Small intestine (tissue), 7 donors: ENCODE data around the gene STC2. TPM values are rescaled to one million over a fixed set of nuclear protein-coding genes. Genes with fewer than 3 reads are reported as not detected.

Experiments used
- DNase-seq, 2 donors: peaks; one replicate each; pipeline versions ENCODE4 v3.0.0 to v3.0.0-alpha.2; 2013
- FAIRE-seq: peaks from 2 replicates; lab custom pipeline; 2012; peaks lifted over from hg19 to GRCh38; lab: Jason Lieb, UNC
- H3K27ac ChIP-seq, 3 donors: one replicate each; pipeline ENCODE4 v1.5.1; 2013; ENCODE audit warnings: low read length in 2 of 3, mild to moderate bottlenecking in 2 of 3, control low read depth in 1 of 3, inconsistent platforms in 1 of 3, low read depth in 1 of 3, moderate library complexity in 1 of 3
- H3K27me3 ChIP-seq, 3 donors: one replicate each; pipeline ENCODE4 v1.6.1; 2013; ENCODE audit warnings: low read length in 3 of 3, inconsistent platforms in 1 of 3; ENCODE audit not compliant: control insufficient read depth in 3 of 3, insufficient read depth in 3 of 3
- H3K36me3 ChIP-seq, 3 donors: one replicate each; pipeline ENCODE4 v1.6.1; 2013; ENCODE audit warnings: low read length in 3 of 3, inconsistent platforms in 1 of 3, low read depth in 1 of 3, mild to moderate bottlenecking in 1 of 3, moderate library complexity in 1 of 3; ENCODE audit not compliant: control insufficient read depth in 3 of 3, insufficient read depth in 2 of 3
- H3K4me1 ChIP-seq, 3 donors: one replicate each; pipeline ENCODE4 v1.6.1; 2013; ENCODE audit warnings: low read length in 2 of 3, inconsistent platforms in 1 of 3, low read depth in 1 of 3, mild to moderate bottlenecking in 1 of 3, moderate library complexity in 1 of 3; ENCODE audit not compliant: control insufficient read depth in 3 of 3, insufficient read depth in 2 of 3
- H3K4me3 ChIP-seq, 3 donors: one replicate each; pipeline ENCODE4 v1.5.1; 2013; ENCODE audit warnings: low read length in 3 of 3, control low read depth in 1 of 3, inconsistent platforms in 1 of 3, low read depth in 1 of 3, mild to moderate bottlenecking in 1 of 3, moderate library complexity in 1 of 3
- H3K9me3 ChIP-seq, 2 donors: one replicate each; pipeline ENCODE4 v1.6.1; 2013; ENCODE audit warnings: low read depth in 1 of 2, low read length in 1 of 2; ENCODE audit not compliant: control insufficient read depth in 2 of 2, insufficient read depth in 1 of 2
- WGBS, 3 donors: extraction: QIAGEN DNeasy Blood & Tissue Kit; methylation state at CpG; one replicate each; pipeline ENCODE4 v1.1.7; 2013; 5-methylcytosine and 5-hydroxymethylcytosine counted together
- polyA plus RNA-seq, 4 donors: library from polyadenylated mRNA; stranded (reverse) in 3 of 4; unstranded in 1 of 4; fragments of 200-250 nt in 3 of 4; fragments of 120-200 nt in 1 of 4; gene quantifications; one replicate each; pipeline versions ENCODE4 v1.2.1 to v1.2.3, GENCODE V29; 2013
- donor health status: healthy with polysubstance abuse.
- donor health status: control.
- donor health status: control.
- donor health status: Bipolar disorder and iron deficiency.
- donor health status: healthy.

Gene STC2
- polyA plus RNA-seq, 4 donors: 0.65 to 12.1 (median 1.4) TPM; not detected in 1

DNA sequence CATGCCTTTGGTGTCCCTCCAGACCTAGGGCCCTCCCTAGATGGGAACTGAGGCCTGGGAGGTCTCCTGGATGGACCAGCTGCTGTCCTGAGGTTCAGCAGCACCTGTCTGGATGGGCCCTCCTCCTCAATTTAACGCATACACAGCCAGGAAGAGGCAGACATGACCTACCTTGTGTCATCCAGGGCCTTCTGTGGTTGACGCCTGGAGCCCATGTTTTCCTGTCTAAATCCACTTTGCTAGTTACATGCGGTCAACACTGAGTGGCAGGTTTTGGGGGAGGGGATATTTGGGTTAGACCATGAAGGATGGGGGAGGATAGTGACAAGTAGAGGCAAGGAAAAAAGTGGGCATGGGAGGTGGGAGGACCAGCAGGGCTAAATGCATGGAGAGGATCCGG, 3.1 kb upstream of the STC2 start:
- no peaks in the 10 kb centered on the region for H3K36me3 ChIP-seq
- H3K9me3 ChIP-seq: peaks cover 0 to 4% of the 10 kb centered on the region in 2 donors
- no peak for FAIRE-seq
- H3K27ac ChIP-seq: no peak overlapping the region
- no peak overlapping the region for H3K4me3 ChIP-seq
- DNase-seq: no peak
- peaks cover 26 to 56% (median 26%) of the 10 kb centered on the region in 3 donors for H3K27me3 ChIP-seq
- 83 to 91% (median 85%) methylated on average over 4 of the region's 4 CpGs for WGBS, 3 donors
- H3K4me1 ChIP-seq: no peaks in the 10 kb centered on the region

DNA sequence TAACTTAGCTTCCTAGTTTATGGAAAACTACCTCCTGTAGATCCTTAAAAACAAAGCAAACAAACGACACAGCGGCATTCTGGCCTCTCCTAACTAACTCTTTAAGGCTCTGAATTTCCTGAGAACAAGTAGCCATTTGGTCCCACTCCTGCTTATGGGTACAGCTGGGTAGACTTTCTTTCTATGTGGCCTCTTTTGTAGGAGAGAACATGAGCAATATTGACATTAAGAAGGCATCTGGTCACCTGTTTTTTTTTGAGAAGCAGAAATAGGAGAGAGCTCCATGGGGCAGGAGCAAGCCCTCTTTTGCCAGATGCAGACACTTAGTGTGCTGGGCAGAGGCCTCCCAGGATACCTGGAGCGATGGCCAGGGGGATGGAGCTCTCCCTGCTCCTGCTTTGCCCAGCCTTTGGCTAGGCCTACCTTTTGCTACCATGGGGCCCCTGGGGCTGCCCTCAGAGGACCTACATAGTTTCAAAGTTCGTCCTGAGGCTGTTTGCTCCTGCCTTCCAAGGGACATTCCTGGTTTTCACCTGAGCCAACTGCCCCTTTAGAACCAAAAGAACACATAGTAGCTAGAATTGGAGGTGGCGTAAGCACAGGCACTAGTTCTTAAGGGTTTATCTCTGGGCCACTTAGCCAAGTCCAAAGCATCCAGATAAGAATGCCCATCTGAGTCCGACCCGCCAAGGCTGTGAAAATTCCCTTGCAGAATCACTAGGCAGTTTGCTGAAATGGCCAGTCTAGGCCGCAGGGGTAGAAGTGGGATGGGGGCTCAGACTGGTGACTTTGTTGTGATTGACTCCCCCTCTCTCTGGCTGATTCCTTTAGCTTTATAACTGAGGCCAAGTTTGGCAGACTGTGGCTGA, 2.4 kb upstream of the STC2 start:
- H3K4me1 ChIP-seq: no peaks in the 10 kb centered on the region
- H3K4me3 ChIP-seq: no peak overlapping the region
- no peak overlapping the region for H3K27ac ChIP-seq
- FAIRE-seq (no peak), DNase-seq (no peak)
- peaks cover 26 to 59% (median 28%) of the 10 kb centered on the region in 3 donors for H3K27me3 ChIP-seq
- WGBS, 3 donors: 62 to 83% (median 65%) methylated on average over 8 of the region's 8 CpGs
- peaks cover 0 to 4% of the 10 kb centered on the region in 2 donors for H3K9me3 ChIP-seq
- no peaks in the 10 kb centered on the region for H3K36me3 ChIP-seq

DNA sequence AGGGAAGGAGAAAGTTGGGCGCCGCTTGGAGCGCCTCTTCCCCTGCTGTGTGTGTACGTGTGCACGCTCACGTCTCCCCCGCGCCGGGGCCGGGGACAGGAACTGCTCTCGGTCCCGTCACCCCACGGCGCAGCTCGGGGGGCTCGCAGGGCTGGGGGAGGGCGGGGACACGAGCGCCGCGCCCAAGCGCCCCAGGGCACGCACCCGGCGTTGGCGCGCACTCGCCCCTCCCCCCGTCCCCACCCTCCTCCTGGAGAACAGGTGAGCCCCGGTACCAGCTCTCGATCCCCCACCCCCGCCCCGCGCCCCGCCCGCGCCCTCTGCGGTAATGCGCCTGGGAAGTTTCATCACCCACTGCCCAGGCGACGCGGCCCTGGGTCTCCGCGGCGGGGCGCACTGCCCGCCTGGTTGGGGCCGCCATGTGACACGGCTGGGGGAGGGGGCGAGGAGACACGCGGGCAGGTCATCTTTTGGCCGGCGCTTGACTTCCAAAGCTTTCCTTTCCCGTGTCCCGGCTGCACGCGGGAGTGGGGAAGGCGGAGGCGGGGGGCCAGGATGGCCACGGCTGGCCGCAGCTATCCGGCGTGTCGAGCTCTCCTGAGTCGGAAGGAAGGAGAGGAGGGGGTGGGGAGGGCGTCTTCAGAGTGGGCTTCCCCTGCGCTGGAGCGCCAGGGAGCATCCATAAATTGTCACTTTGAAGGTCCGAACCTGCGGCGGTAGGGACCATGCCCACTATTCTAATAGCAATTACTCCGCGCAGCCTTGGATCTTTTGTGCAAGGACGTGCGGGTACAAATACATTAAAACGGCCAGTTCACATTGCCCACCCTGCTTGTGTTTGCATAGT, 1.5 kb upstream of the STC2 start:
- Histone ChIP-seq H3K27me3 (peaks cover 26 to 66% (median 31%) of the 10 kb centered on the region in 3 donors), H3K4me3 (peak overlapping the region in 2 of 3 donors; percentile 13 to 35), H3K36me3 (no peaks in the 10 kb centered on the region), H3K9me3 (peaks cover 0 to 4% of the 10 kb centered on the region in 2 donors), H3K4me1 (no peaks in the 10 kb centered on the region), H3K27ac (no peak overlapping the region)
- DNase-seq (peak in 1 of 2 donors; percentile 23), FAIRE-seq (no peak)
- 7 to 10% (median 7%) methylated on average over 46 to 77 of the region's 77 CpGs for WGBS, 3 donors

DNA sequence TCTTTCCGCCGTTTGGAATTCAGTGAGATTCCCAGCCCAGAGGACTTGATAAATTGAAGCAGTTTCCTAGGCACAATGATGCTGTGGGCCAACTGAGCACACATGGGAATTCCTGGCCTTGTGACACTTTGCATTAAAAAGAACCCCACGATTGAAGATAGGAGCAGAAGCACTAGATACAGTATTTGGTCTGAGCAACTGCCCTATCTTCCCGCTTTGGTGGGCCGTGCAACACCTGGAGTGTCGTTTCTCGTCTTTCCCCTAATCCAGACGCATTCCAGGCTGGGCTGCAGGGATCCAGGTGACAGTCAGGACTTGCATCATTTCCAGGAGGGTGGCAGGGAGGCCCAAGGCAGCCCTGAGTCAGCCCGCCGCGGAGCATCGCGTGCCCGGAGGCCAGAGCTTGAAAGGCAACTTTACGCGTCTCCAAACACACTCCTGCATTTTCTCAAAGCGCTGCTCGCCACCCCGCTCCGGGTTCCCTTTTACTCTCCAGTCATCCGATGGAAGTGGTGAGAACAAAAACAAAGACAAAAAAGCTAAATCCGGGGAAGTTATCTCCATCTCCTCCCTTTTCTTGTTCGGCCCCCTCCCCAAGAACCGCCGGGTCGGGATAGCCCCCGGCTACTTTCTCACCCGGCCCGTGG, 753 bp upstream of the STC2 start:
- DNase-seq (peak in 1 of 2 donors; percentile 31), FAIRE-seq (no peak)
- no peaks in the 10 kb centered on the region for H3K4me1 ChIP-seq
- H3K27ac ChIP-seq: peak overlapping the region in 1 of 3 donors; percentile 33
- H3K27me3 ChIP-seq: peaks cover 26 to 73% (median 31%) of the 10 kb centered on the region in 3 donors
- H3K9me3 ChIP-seq: peaks cover 0 to 4% of the 10 kb centered on the region in 2 donors
- 2 to 3% (median 3%) methylated on average over 29 of the region's 29 CpGs for WGBS, 3 donors
- H3K4me3 ChIP-seq: peak overlapping the region in 1 of 3 donors; percentile 35
- no peaks in the 10 kb centered on the region for H3K36me3 ChIP-seq

DNA sequence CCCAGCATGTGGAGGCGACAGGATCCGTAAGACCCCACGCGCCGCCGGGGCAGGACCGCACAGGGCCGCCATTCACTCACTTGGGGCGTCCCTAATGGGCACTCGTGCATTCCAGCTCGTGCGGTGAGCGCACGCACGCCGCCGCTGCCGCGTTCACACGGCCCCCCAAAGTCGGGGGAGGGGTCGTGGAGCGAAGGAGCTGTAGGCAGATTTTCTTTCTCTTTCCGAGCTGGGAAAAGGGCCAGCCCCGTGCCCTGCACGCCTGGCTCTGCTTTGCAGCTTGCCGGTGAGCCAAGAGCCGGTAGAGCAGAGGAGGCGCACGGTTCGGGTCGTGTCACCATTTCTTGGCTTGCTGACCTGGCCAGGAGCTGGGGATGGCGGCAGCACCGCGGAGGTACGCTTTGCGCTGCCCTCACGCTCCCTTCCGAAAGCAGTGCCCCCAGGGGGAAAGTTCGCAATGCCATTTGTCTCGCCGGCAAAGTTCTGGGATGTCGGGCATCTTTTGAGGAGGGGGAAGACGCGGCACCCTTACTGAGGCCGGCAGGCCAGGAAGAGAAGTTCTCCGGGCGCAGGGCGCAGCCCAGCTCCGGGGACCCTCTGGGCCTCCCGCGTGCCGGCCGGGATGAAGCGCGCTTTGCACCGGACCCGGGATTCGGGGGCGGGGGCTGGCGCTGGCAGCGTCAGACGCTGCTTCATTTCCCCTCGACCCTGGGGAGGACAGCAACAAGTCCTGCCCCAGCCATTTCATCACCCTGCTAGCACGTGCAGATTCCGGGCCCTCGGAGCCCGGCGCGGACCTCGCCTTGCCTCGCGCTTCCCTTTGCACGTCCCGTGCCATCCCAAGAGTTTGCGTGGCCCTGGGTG, 898 bp downstream of the STC2 start:
- DNase-seq: peak in 1 of 2 donors; percentile 24
- peaks cover 28 to 79% (median 31%) of the 10 kb centered on the region in 3 donors for H3K27me3 ChIP-seq

DNA sequence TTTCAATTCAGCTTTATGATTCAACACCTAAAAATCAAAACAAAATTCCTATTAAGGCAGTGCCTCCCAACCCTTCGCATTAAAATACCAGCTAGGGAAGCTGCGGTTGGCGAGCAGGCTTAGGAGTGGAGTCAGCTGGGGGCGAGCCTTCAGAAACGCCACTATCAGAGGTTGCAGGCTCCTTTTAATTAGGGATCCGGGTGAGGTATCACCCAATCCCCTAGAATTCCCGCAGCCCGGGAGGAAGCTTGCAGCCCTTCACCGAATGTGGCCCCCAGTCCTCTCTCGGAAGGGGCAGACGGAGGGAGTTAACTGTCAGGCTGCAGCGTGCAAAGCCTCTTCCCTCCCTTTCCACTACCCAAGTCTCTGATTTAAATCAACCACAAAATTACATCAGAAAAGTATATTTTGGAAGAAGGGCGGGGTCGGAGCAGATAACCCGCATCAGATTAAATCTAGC, 1.7 kb downstream of the STC2 start:
- peaks cover 28 to 75% (median 31%) of the 10 kb centered on the region in 3 donors for H3K27me3 ChIP-seq
- no peak overlapping the region for H3K27ac ChIP-seq
- H3K4me1 ChIP-seq: no peaks in the 10 kb centered on the region
- H3K36me3 ChIP-seq: no peaks in the 10 kb centered on the region
- no peak for DNase-seq
- peak overlapping the region in 1 of 3 donors; percentile 9 for H3K4me3 ChIP-seq
- no peak for FAIRE-seq
- 12 to 23% (median 16%) methylated on average over 15 of the region's 15 CpGs for WGBS, 3 donors
- no peaks in the 10 kb centered on the region for H3K9me3 ChIP-seq

More for the DNA sequence above, 898 bp downstream of the STC2 start:
- Histone ChIP-seq H3K4me1 (no peaks in the 10 kb centered on the region), H3K27ac (no peak overlapping the region), H3K36me3 (no peaks in the 10 kb centered on the region), H3K4me3 (peak overlapping the region in 1 of 3 donors; percentile 35), H3K9me3 (peaks cover 0 to 4% of the 10 kb centered on the region in 2 donors)
- WGBS, 3 donors: 3 to 7% (median 6%) methylated on average over 68 to 76 of the region's 76 CpGs
- FAIRE-seq: no peak

DNA sequence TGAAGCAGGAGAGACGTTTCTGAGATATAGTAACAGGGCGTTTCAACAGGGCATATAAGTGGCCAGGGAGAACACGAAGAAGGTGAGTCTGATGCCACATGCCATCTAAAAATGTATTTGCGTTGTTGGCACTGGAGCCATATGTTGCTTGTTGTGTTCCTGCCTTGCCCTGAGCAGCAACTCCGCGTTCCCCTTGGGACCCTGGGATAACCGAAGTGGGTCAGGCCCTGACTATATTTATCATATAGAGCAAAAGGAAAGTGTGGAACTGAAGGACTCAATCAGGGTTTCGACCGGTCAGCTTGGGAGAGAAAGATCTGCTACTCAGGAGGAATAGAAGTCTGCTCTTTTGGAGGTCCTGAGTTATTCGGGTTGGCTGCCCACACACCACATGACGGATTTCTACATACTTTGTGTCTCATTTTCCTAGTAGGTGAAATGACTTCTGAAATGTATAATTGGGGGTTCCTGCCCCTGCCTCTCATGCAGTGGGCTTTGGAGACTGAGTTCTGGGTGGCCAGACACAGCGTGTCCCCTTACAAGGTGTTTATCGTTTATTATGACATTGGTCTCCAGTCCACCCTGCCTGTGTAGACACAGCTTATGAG, 3.0 kb downstream of the STC2 start:
- Histone ChIP-seq H3K4me3 (no peak overlapping the region), H3K27ac (peak overlapping the region in 1 of 3 donors; percentile 2), H3K4me1 (no peaks in the 10 kb centered on the region), H3K36me3 (no peaks in the 10 kb centered on the region), H3K9me3 (no peaks in the 10 kb centered on the region), H3K27me3 (peaks cover 16 to 62% (median 31%) of the 10 kb centered on the region in 3 donors)
- WGBS, 3 donors: 79 to 85% (median 80%) methylated on average over 13 of the region's 13 CpGs
- DNase-seq (no peak), FAIRE-seq (no peak)
